ENCODE results near the gene FAM50A. TPM values are rescaled to one million over a fixed set of nuclear protein-coding genes. Genes with fewer than 3 reads are reported as not detected.
A peak's percentile ranks its signal among the peaks of the same experiment; 100 is the strongest.

FAM50A gene
- total and polyA plus RNA-seq, 2 donors (not counting 1 experiment from before 2014, with no cell fraction given): 44.5 to 79.8 TPM

DNA sequence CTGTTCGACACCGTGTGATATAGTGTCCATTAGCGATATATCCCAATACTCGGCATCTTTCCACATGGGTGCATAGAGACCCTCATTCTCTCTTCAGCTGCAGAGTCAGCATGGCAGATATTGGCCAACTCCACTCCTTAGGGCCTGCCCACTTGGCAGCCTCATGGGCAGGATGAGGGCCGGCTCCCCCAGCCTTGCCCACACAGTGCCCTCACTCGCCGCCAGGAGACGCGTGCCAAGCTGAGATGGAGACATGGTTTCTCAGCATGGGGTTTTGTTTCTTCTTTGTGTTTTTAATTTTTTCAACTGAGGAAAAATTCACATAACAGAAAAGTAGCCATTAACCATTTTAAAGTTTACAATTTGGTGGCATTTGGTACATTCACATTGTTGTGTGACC is 8.9 kb downstream of the FAM50A start:
- DNase-seq (no peak), ATAC-seq (ENCODE audit: low read depth) (no peak)
- Histone ChIP-seq H3K36me3 (replicated peaks in 1 of 2; ENCODE audit: control extremely low read depth in 1 of 2, control insufficient read depth in 1 of 2, extremely low read depth in 1 of 2, insufficient read depth in 2 of 2, low read length in 1 of 2) (peaks cover 0 to 4% of the 10 kb centered on the region in 2 experiments), H3K9ac (ENCODE audit: low read length) (no peak overlapping the region), H2AFZ (ENCODE audit: insufficient read depth, low read depth, low read length, poor library complexity, severe bottlenecking) (no peak overlapping the region), H4K20me1 (ENCODE audit: control insufficient read depth, insufficient read depth, low read length, poor library complexity, severe bottlenecking) (no peaks in the 10 kb centered on the region), H3K27me3 (replicated peaks in 1 of 4; ENCODE audit: control extremely low read depth in 1 of 4, control insufficient read depth in 3 of 4, insufficient read depth in 4 of 4, low read length in 3 of 4) (no peaks in the 10 kb centered on the region), H3K79me2 (ENCODE audit: control insufficient read depth, insufficient read depth, low read length) (no peaks in the 10 kb centered on the region), H3K4me2 (replicated peaks; ENCODE audit: low read depth, low read length, poor library complexity, severe bottlenecking) (no peak overlapping the region), H3K27ac (ENCODE audit: low read length in 2 of 2) (no peak overlapping the region), H3K4me3 (ENCODE audit: control extremely low read depth in 1 of 5, extremely low read depth in 1 of 5, insufficient read depth in 1 of 5, low read depth in 2 of 5, low read length in 4 of 5) (no peak overlapping the region), H3K9me3 (ENCODE audit: control extremely low read depth in 1 of 3, control insufficient read depth in 2 of 3, insufficient read depth in 1 of 3, low read length in 2 of 3) (no peaks in the 10 kb centered on the region), H3K4me1 (ENCODE audit: control insufficient read depth in 2 of 2, insufficient read depth in 2 of 2, low read length in 2 of 2) (peaks cover 0 to 6% of the 10 kb centered on the region in 2 donors)
- Mint-ChIP-seq H3K27me3 (no peaks in the 10 kb centered on the region), H3K27ac (no peak overlapping the region), H3K4me1 (peaks cover 3% of the 10 kb centered on the region), H3K4me3 (no peak overlapping the region), H3K9me3 (ENCODE audit: insufficient read depth) (no peaks in the 10 kb centered on the region)
- no peak for TF ChIP-seq EZH2 (IDR thresholded peaks at IDR 0.05; ENCODE audit: borderline replicate concordance, insufficient read depth, low read depth, low read length, poor library complexity, severe bottlenecking)
- TF ChIP-seq, protein P1, sequence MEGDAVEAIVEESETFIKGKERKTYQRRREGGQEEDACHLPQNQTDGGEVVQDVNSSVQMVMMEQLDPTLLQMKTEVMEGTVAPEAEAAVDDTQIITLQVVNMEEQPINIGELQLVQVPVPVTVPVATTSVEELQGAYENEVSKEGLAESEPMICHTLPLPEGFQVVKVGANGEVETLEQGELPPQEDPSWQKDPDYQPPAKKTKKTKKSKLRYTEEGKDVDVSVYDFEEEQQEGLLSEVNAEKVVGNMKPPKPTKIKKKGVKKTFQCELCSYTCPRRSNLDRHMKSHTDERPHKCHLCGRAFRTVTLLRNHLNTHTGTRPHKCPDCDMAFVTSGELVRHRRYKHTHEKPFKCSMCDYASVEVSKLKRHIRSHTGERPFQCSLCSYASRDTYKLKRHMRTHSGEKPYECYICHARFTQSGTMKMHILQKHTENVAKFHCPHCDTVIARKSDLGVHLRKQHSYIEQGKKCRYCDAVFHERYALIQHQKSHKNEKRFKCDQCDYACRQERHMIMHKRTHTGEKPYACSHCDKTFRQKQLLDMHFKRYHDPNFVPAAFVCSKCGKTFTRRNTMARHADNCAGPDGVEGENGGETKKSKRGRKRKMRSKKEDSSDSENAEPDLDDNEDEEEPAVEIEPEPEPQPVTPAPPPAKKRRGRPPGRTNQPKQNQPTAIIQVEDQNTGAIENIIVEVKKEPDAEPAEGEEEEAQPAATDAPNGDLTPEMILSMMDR (IDR thresholded peaks at IDR 0.05): no peak
- intact Hi-C loops (cut with micrococcal nuclease): no loop called here
- POLR2A ChIA-PET: no interaction called here
- 100% methylated on average over 2 of the region's 9 CpGs for WGBS (ENCODE audit: insufficient coverage)
- CTCF ChIA-PET: no interaction called here

DNA sequence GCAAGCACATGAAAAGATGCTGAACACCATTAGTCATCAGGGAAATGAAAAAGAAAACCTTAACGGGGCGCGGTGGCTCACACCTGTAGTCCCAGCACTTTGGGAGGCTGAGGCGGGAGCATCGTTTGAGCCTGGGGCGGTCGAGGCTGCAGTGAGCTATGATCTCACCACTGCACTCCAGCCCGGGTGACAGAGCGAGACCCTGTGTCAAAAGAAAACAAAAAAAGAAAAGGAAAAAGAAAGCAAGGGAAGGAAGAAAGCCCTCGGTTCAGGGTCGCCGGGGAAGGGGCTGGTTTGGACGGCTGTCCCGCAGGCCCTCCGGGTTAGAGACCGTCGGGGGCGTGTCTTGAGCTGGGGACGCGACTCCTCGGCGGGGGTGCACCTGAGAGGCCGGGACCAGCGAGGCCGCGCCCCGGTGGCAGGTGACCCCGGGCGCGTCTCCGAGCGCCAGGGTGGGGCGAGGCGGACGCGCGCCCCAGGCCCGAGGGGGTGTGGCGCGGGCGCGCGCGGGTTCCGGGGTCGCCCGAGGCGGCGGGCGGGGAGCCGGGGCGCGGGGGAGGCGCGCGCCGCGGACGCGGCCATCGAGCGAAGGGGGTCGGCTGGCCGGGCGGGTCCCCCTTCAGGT is 13.7 kb downstream of the FAM50A start:
- 5% methylated on average over 59 of the region's 65 CpGs for WGBS (ENCODE audit: insufficient coverage)
- POLR2A ChIA-PET: interaction anchor here (1.0 to 2.2 kb wide), 5 partner anchors 14 to 58 kb away, joined by 4 to 7 read pairs (median 5); partner anchors contain the start of genes LAGE3 and TAFAZZIN

More for the DNA sequence above, 13.7 kb downstream of the FAM50A start:
- H3K27ac Mint-ChIP-seq: peak overlapping the region; percentile 96
- peak overlapping the region; percentile 85 for H3K4me2 ChIP-seq (replicated peaks; ENCODE audit: low read depth, low read length, poor library complexity, severe bottlenecking)
- peak overlapping the region; percentile 24 to 66 for H3K27ac ChIP-seq (ENCODE audit: low read length in 2 of 2)
- intact Hi-C loops (cut with micrococcal nuclease): loop anchor here (1.0 to 5.0 kb wide), 4 partner anchors 29 to 60 kb away; partner anchors contain the start of genes ATP6AP1, FAM3A, SLC10A3 and TAFAZZIN
- peak overlapping the region; percentile 23 to 69 (median 52) for H3K4me3 ChIP-seq (ENCODE audit: control extremely low read depth in 1 of 5, extremely low read depth in 1 of 5, insufficient read depth in 1 of 5, low read depth in 2 of 5, low read length in 4 of 5)
- H3K36me3 ChIP-seq (replicated peaks in 1 of 2; ENCODE audit: control extremely low read depth in 1 of 2, control insufficient read depth in 1 of 2, extremely low read depth in 1 of 2, insufficient read depth in 2 of 2, low read length in 1 of 2): peaks cover 0 to 5% of the 10 kb centered on the region in 2 experiments
- peak; percentile 86 for DNase-seq
- H3K9ac ChIP-seq (ENCODE audit: low read length): peak overlapping the region; percentile 64
- no peaks in the 10 kb centered on the region for H3K9me3 ChIP-seq (ENCODE audit: control extremely low read depth in 1 of 3, control insufficient read depth in 2 of 3, insufficient read depth in 1 of 3, low read length in 2 of 3)
- H4K20me1 ChIP-seq (ENCODE audit: control insufficient read depth, insufficient read depth, low read length, poor library complexity, severe bottlenecking): no peaks in the 10 kb centered on the region
- ATAC-seq (ENCODE audit: low read depth): peak; percentile 75
- peaks cover 6 to 18% of the 10 kb centered on the region in 2 donors for H3K4me1 ChIP-seq (ENCODE audit: control insufficient read depth in 2 of 2, insufficient read depth in 2 of 2, low read length in 2 of 2)
- H3K4me1 Mint-ChIP-seq: peaks cover 14% of the 10 kb centered on the region
- no peaks in the 10 kb centered on the region for H3K9me3 Mint-ChIP-seq (ENCODE audit: insufficient read depth)
- peak overlapping the region; percentile 68 for H2AFZ ChIP-seq (ENCODE audit: insufficient read depth, low read depth, low read length, poor library complexity, severe bottlenecking)
- no peaks in the 10 kb centered on the region for H3K27me3 ChIP-seq (replicated peaks in 1 of 4; ENCODE audit: control extremely low read depth in 1 of 4, control insufficient read depth in 3 of 4, insufficient read depth in 4 of 4, low read length in 3 of 4)
- TF ChIP-seq, protein P1 (IDR thresholded peaks at IDR 0.05): no peak
- TF ChIP-seq EZH2 (IDR thresholded peaks at IDR 0.05; ENCODE audit: borderline replicate concordance, insufficient read depth, low read depth, low read length, poor library complexity, severe bottlenecking): no peak
- H3K27me3 Mint-ChIP-seq: no peaks in the 10 kb centered on the region
- CTCF ChIA-PET: interaction anchor here (2.5 kb wide), 1 partner anchor 32 kb away, joined by 8 read pairs; the partner anchor contains the start of gene SLC10A3
- peak overlapping the region; percentile 95 for H3K4me3 Mint-ChIP-seq
- H3K79me2 ChIP-seq (ENCODE audit: control insufficient read depth, insufficient read depth, low read length): peaks cover 22% of the 10 kb centered on the region

Data from B cell (primary cell).